A549 (cell line): Measurements from ENCODE around the gene ZNF506. TPM values are rescaled to one million over a fixed set of nuclear protein-coding genes. Genes with fewer than 3 reads are reported as not detected.

Experiments
- ATAC-seq, 2 experiments: fragments of 200-7000 bp in 1 of 2; fragments of >200 bp in 1 of 2; cut with Nextera tagmentation in 1 of 2; cut with Tn5 transposase in 1 of 2; 3 replicates each; pipeline versions ENCODE4 v1.8.0 to v1.9.1; 2018 to 2020; ENCODE audit warnings: mild to moderate bottlenecking in 1 of 2, moderate library complexity in 1 of 2
- CTCF ChIA-PET: fragments of 300-600 bp; sonication (Branson Sonifier 250); formaldehyde crosslinking; extraction: SDS; loops from one replicate; lab custom pipeline; 2021; ENCODE audit warnings: antibody characterized with exemption, inconsistent platforms; lab: Yijun Ruan, JAX
- POLR2A ChIA-PET: fragments of 350-600 bp; formaldehyde crosslinking; extraction: SDS; loops from one replicate; lab custom pipeline; 2021; ENCODE audit warnings: antibody characterized with exemption, inconsistent platforms; lab: Yijun Ruan, JAX
- DNase-seq, 2 experiments: peaks; one replicate each; pipeline versions ENCODE4 v3.0.0 to v3.0.0-alpha.2; 2011 to 2016; ENCODE audit warnings: low read depth in 1 of 2, low spot score in 1 of 2
- FAIRE-seq: peaks from 2 replicates; lab custom pipeline; 2011; peaks lifted over from hg19 to GRCh38; lab: Jason Lieb, UNC
- H3K27ac ChIP-seq, 2 experiments: fragments of >200 bp; sonication (Bioruptor Twin); formaldehyde crosslinking; 3 replicates each; pipeline ENCODE4 v1.5.1; 2016 to 2017
- H3K4me1 ChIP-seq: fragments of >200 bp; sonication (Bioruptor Twin); formaldehyde crosslinking; 3 replicates; pipeline ENCODE4 v1.6.1; 2016
- H3K4me2 ChIP-seq: fragments of >200 bp; sonication (Bioruptor Twin); formaldehyde crosslinking; 3 replicates; pipeline ENCODE4 v1.6.1; 2016
- H3K4me3 ChIP-seq: fragments of >200 bp; sonication (Bioruptor Twin); formaldehyde crosslinking; 3 replicates; pipeline ENCODE4 v1.5.1; 2016
- H3K9me3 ChIP-seq: fragments of >200 bp; sonication (Bioruptor Twin); formaldehyde crosslinking; 3 replicates; pipeline ENCODE4 v1.6.1; 2016
- BHLHE40 ChIP-seq: IDR thresholded peaks from 2 replicates; pipeline ENCODE4 v1.6.1; 2012; ENCODE audit warnings: low read depth, low read length, inconsistent platforms
- CBX2 ChIP-seq: fragments of 200-600 bp; sonication (generic); IDR thresholded peaks from 2 replicates; pipeline ENCODE4 v1.6.1; 2016; ENCODE audit warnings: low read depth, mild to moderate bottlenecking, borderline replicate concordance
- EHMT2 ChIP-seq: fragments of 200-600 bp; sonication (generic); IDR thresholded peaks from 2 replicates; pipeline ENCODE4 v1.6.1; 2016; ENCODE audit warnings: antibody characterized with exemption, low read depth, mild to moderate bottlenecking, moderate library complexity
- ESRRA ChIP-seq: fragments of 150-350 bp; IDR thresholded peaks from 2 replicates; pipeline ENCODE4 v1.6.1; 2014; ENCODE audit warnings: mild to moderate bottlenecking, low read length, borderline replicate concordance
- HDAC2 ChIP-seq: fragments of 200-600 bp; sonication (generic); IDR thresholded peaks from 2 replicates; pipeline ENCODE4 v1.6.1; 2016
- HMGXB4 ChIP-seq: fragments of 250-450 bp; sonication (Bioruptor Pico); IDR thresholded peaks from 2 replicates; pipeline ENCODE4 v1.5.0; 2021; ENCODE audit warnings: mild to moderate bottlenecking, moderate library complexity, borderline replicate concordance
- HOXA7 ChIP-seq: fragments of 250-450 bp; sonication (Bioruptor Pico); IDR thresholded peaks from 2 replicates; pipeline ENCODE4 v1.5.0; 2020; ENCODE audit warnings: mild to moderate bottlenecking, moderate library complexity
- HOXB5 ChIP-seq: fragments of 250-450 bp; sonication (Bioruptor Pico); IDR thresholded peaks from 2 replicates; pipeline ENCODE4 v1.5.0; 2020; ENCODE audit warnings: mild to moderate bottlenecking, moderate library complexity
- JUN ChIP-seq, 2 experiments: fragments of >200 bp; sonication (Bioruptor Twin); formaldehyde crosslinking; IDR thresholded peaks; 2 replicates in 1 of 2; 3 replicates in 1 of 2; pipeline ENCODE4 v1.6.1; 2016 to 2017
- JUNB ChIP-seq: fragments of >200 bp; sonication (Bioruptor Twin); formaldehyde crosslinking; IDR thresholded peaks from 2 replicates; pipeline ENCODE4 v1.6.1; 2016
- MAX ChIP-seq: IDR thresholded peaks from 2 replicates; pipeline ENCODE4 v1.6.1; 2012
- MYC ChIP-seq: IDR thresholded peaks from 2 replicates; pipeline ENCODE4 v1.6.1; 2012; ENCODE audit warnings: mild to moderate bottlenecking, inconsistent platforms, low read length, improper control_type of control experiment, borderline replicate concordance
- POLR2A ChIP-seq: IDR thresholded peaks from 2 replicates; pipeline ENCODE4 v1.6.1; 2012; ENCODE audit warnings: mild to moderate bottlenecking, low read length
- RARB ChIP-seq: fragments of 250-450 bp; sonication (Bioruptor Pico); IDR thresholded peaks from 2 replicates; pipeline ENCODE4 v1.8.0; 2021; ENCODE audit warnings: mild to moderate bottlenecking, moderate library complexity
- RNF2 ChIP-seq: fragments of 200-600 bp; sonication (generic); IDR thresholded peaks from 2 replicates; pipeline ENCODE4 v1.6.1; 2016; ENCODE audit warnings: low read depth, mild to moderate bottlenecking, antibody characterized with exemption, moderate library complexity, borderline replicate concordance
- SMC3 ChIP-seq: fragments of >200 bp; sonication (Bioruptor Twin); formaldehyde crosslinking; IDR thresholded peaks from 3 replicates; pipeline ENCODE4 v1.6.1; 2018; ENCODE audit warnings: inconsistent platforms
- ZC3H11A ChIP-seq: fragments of 450-650 bp; IDR thresholded peaks from 2 replicates; pipeline ENCODE4 v1.6.1; 2014; ENCODE audit warnings: antibody characterized with exemption, mild to moderate bottlenecking
- ZSCAN20 ChIP-seq: fragments of 250-450 bp; sonication (Bioruptor Pico); IDR thresholded peaks from 2 replicates; pipeline ENCODE4 v1.8.0; 2022; ENCODE audit warnings: mild to moderate bottlenecking, moderate library complexity
- WGBS: methylation state at CpG from one replicate; pipeline ENCODE4 v1.1.6; 2017; ENCODE audit errors: missing lambda C conversion rate; 5-methylcytosine and 5-hydroxymethylcytosine counted together
- polyA plus RNA-seq, 4 experiments: library from polyadenylated mRNA; depleted of rRNA in 3 of 4; stranded (reverse); fragments of >200 nt; fragmentation: RNase III in 1 of 4; extraction: RNeasy Plus Mini Kit Qiagen cat#74134 plus additional on column Dnase treatment in 1 of 4; gene quantifications; 2 replicates in 3 of 4; 3 replicates in 1 of 4; pipeline ENCODE4 v1.2.3, GENCODE V29; 2011 to 2017
- TF ChIP-seq, protein P1 (sequence below): IDR thresholded peaks from 2 replicates; pipeline ENCODE4 v1.6.1; 2012; ENCODE audit warnings: low read depth, borderline replicate concordance
- TF ChIP-seq, protein P2 (sequence below): fragments of 250-450 bp; sonication (Bioruptor Pico); IDR thresholded peaks from 2 replicates; pipeline ENCODE4 v1.5.0; 2020; ENCODE audit warnings: low read depth, mild to moderate bottlenecking, moderate library complexity
- TF ChIP-seq, protein P3 (sequence below): fragments of 450-650 bp; IDR thresholded peaks from 2 replicates; pipeline ENCODE4 v1.6.1; 2014; ENCODE audit warnings: antibody characterized with exemption

Gene ZNF506
- polyA plus RNA-seq, 2 of the 4 experiments (the other 2 are of a cell fraction): 0.10 to 0.53 TPM

GRCh38 chr19:19750842-19751790, 70.4 kb downstream of the ZNF506 start:
- TF ChIP-seq MYC (no peak), ZSCAN20 (CRISPR knock-in tag) (no peak), EHMT2 (no peak), HMGXB4 (no peak), JUNB (no peak), POLR2A (no peak), HOXA7 (no peak)
- TF ChIP-seq, all 56 proteins: peak for 0
- Histone ChIP-seq H3K27ac (no peak overlapping the region), H3K4me3 (no peak overlapping the region), H3K4me2 (no peak overlapping the region), H3K9me3 (no peaks in the 10 kb centered on the region; the same call in 2 of the 3 replicates), H3K4me1 (no peaks in the 10 kb centered on the region)
- 73% methylated on average over 8 of the region's 40 CpGs for whole genome bisulfite sequencing
- ATAC-seq: no peak
- ChIA-PET POLR2A (no interaction called here), CTCF (interaction anchor here (0.5 kb wide), 1 partner anchor 178 kb away, joined by 3 read pairs; no protein-coding TSS in a partner anchor)
- no peak for FAIRE-seq
- no peak for DNase-seq

DNA sequence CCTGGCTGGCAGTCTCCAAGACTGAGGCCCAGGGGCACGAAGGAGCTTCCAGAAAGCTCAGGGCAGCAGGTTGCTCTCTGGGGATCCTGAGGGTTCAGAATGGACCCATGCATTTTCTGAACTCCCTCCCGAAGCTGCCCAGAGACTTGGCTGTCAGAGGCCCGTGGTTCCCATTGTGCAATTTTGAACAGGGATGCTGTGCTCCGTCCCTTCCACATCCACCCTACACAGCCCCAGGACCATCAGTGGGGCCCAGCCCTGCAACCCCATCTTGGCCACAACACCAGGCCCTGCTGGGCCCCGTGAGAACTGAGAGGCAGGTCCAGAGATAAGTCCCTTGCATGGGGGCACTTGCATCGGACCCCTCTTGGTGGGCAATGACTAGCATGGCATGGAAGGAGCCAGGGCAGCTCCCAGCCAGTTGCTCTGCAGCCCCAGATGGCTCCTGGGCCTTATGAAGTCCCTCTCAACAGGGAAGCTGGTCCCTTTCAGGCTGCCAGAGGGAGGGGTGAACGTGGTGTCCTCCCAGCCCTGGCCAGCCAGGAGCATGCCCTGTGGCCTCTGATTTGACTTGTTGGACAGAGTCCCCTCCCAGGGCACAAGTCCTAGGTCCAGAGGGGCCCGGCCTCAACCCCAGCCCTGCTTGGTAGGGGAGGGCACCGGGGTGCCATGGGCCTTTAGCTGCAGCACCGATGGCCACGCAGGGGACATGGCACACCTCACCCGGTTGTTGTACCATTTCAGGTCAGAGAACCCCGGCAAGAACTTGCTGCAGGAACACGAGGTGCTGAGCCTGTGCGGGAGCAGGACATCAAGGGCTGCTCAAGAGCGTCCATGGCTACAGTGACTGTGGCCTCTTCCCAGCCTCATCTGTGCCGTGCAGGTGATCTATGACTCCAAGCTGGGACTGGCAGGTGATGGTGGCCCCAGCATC, 71.4 kb downstream of the ZNF506 start:
- H3K4me3 ChIP-seq: no peak overlapping the region
- no peaks in the 10 kb centered on the region for H3K4me1 ChIP-seq
- CTCF ChIA-PET: interaction anchor here (0.5 kb wide), 1 partner anchor 179 kb away, joined by 3 read pairs; no protein-coding TSS in a partner anchor
- WGBS: 20% methylated on average over 2 of the region's 17 CpGs
- H3K4me2 ChIP-seq: no peak overlapping the region
- DNase-seq: no peak
- FAIRE-seq: no peak
- no peaks in the 10 kb centered on the region; the same call in 2 of the 3 replicates for H3K9me3 ChIP-seq
- no peak for ATAC-seq
- H3K27ac ChIP-seq: no peak overlapping the region
- no peak for TF ChIP-seq MAX
- TF ChIP-seq ZC3H11A: no peak
- no peak for TF ChIP-seq HDAC2
- TF ChIP-seq, protein P1, sequence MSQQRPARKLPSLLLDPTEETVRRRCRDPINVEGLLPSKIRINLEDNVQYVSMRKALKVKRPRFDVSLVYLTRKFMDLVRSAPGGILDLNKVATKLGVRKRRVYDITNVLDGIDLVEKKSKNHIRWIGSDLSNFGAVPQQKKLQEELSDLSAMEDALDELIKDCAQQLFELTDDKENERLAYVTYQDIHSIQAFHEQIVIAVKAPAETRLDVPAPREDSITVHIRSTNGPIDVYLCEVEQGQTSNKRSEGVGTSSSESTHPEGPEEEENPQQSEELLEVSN: no peak
- no peak for TF ChIP-seq MYC
- TF ChIP-seq CBX2: no peak
- TF ChIP-seq RNF2: no peak
- TF ChIP-seq, protein P2, sequence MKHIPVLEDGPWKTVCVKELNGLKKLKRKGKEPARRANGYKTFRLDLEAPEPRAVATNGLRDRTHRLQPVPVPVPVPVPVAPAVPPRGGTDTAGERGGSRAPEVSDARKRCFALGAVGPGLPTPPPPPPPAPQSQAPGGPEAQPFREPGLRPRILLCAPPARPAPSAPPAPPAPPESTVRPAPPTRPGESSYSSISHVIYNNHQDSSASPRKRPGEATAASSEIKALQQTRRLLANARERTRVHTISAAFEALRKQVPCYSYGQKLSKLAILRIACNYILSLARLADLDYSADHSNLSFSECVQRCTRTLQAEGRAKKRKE (CRISPR knock-in tag): no peak
- TF ChIP-seq HMGXB4: no peak
- no peak for TF ChIP-seq SMC3
- TF ChIP-seq BHLHE40: no peak
- TF ChIP-seq ESRRA: no peak
- no peak for TF ChIP-seq RARB
- TF ChIP-seq JUN (IDR thresholded peaks at IDR 0.05): no peak
- no peak for TF ChIP-seq HOXB5 (CRISPR knock-in tag)
- TF ChIP-seq, protein P3, sequence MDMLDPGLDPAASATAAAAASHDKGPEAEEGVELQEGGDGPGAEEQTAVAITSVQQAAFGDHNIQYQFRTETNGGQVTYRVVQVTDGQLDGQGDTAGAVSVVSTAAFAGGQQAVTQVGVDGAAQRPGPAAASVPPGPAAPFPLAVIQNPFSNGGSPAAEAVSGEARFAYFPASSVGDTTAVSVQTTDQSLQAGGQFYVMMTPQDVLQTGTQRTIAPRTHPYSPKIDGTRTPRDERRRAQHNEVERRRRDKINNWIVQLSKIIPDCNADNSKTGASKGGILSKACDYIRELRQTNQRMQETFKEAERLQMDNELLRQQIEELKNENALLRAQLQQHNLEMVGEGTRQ: no peak
- POLR2A ChIA-PET: no interaction called here
